ENCODE data around the gene ZNF414. TPM values are rescaled to one million over a fixed set of nuclear protein-coding genes. Genes with fewer than 3 reads are reported as not detected.

The ZNF414 gene
- total and polyA plus RNA-seq, 9 donors: 2.8 to 19.0 (median 14.4) TPM

DNA sequence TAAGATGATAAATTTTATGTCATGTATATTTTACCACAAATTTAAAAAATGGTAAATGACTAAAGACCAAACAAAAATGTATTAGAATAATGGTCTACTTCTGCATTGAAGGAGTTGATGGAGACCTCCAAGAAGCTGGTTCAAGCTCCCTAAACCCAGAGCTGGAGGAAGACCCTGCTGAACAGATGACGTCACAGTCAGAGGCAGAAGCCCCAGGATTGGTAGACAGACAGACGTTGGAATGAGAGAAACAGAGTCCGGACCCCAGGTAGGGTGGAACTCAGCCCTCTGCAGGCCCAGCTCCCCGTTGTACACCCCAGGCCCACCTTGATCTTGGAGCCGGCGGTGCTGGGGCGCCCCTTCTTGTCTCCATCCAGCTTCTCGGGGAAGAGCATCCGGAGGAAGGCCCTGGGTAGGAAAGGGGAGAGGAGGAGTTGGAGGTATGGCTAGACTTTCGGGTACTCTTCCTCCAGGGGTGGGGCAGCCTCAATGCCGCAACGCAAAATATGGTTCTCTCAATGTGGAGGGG lies 25.7 kb upstream of the ZNF414 start:
- WGBS (ENCODE audit: insufficient coverage): 84% methylated on average over 8 of the region's 12 CpGs
- no peaks in the 10 kb centered on the region for H3K27me3 ChIP-seq (ENCODE audit: control insufficient read depth, insufficient read depth, low read length)
- H3K36me3 ChIP-seq (ENCODE audit: control insufficient read depth, insufficient read depth, low read length): peaks cover 4% of the 10 kb centered on the region
- no peak for DNase-seq
- H3K9me3 ChIP-seq (replicated peaks; ENCODE audit: control insufficient read depth, low read depth, low read length): no peaks in the 10 kb centered on the region
- no peak overlapping the region for H3K4me3 ChIP-seq (ENCODE audit: low read length)
- no peaks in the 10 kb centered on the region for H3K4me1 ChIP-seq (ENCODE audit: control insufficient read depth, insufficient read depth, low read length)
- H3K27ac ChIP-seq (ENCODE audit: low read length): no peak overlapping the region

DNA sequence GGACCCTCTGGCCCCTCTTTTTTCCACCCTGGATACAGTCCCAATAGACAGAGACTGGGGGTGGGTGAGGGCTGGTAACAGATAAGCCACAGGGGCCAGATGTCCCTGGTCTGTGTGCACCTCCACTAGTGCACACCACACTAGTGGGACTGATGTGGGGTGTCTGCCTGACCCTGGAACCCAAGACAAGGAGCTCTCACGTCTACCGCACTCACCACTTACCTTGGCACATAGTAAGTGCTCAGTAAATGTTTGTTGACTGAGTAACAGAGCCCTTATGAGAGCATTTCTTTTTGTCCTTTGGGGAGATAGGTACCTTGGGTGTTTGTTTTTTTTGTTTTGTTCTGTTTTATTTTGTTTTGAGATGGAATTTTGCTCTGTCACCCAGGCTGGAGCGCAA lies 23.1 kb upstream of the ZNF414 start:
- no peak for DNase-seq
- no peaks in the 10 kb centered on the region for H3K27me3 ChIP-seq (ENCODE audit: control insufficient read depth, insufficient read depth, low read length)
- H3K4me1 ChIP-seq (ENCODE audit: control insufficient read depth, insufficient read depth, low read length): no peaks in the 10 kb centered on the region
- no peak overlapping the region for H3K4me3 ChIP-seq (ENCODE audit: low read length)
- H3K27ac ChIP-seq (ENCODE audit: low read length): no peak overlapping the region
- no CpG with 5 or more reads among the region's 3 CpGs for WGBS (ENCODE audit: insufficient coverage)
- H3K36me3 ChIP-seq (ENCODE audit: control insufficient read depth, insufficient read depth, low read length): peaks cover 4% of the 10 kb centered on the region
- no peaks in the 10 kb centered on the region for H3K9me3 ChIP-seq (replicated peaks; ENCODE audit: control insufficient read depth, low read depth, low read length)

DNA sequence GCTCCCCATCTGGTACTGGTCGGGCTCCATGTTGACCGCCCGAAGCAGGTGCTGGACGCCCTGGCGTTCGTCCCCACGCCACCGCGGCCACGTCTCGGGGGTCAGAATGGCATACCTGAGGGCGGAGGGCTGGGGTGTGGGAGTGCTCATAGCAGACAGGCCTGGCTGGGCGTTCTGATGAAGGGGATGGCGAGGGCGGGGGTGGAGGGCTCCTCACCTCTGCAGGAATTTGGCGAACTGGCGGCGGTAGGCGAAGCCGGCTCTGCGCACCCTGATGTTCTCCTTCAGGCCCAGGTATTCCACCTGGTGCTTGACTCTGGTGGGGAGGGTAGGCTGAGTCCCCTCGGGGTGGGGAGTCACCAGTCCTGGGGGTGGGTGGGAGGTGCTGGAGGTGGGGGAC lies 22.3 kb upstream of the ZNF414 start:
- Histone ChIP-seq H3K4me1 (ENCODE audit: control insufficient read depth, insufficient read depth, low read length) (no peaks in the 10 kb centered on the region), H3K36me3 (ENCODE audit: control insufficient read depth, insufficient read depth, low read length) (peaks cover 4% of the 10 kb centered on the region), H3K27me3 (ENCODE audit: control insufficient read depth, insufficient read depth, low read length) (no peaks in the 10 kb centered on the region), H3K9me3 (replicated peaks; ENCODE audit: control insufficient read depth, low read depth, low read length) (no peaks in the 10 kb centered on the region), H3K27ac (ENCODE audit: low read length) (no peak overlapping the region), H3K4me3 (ENCODE audit: low read length) (no peak overlapping the region)
- 77% methylated on average over 14 of the region's 22 CpGs for WGBS (ENCODE audit: insufficient coverage)
- DNase-seq: no peak

DNA sequence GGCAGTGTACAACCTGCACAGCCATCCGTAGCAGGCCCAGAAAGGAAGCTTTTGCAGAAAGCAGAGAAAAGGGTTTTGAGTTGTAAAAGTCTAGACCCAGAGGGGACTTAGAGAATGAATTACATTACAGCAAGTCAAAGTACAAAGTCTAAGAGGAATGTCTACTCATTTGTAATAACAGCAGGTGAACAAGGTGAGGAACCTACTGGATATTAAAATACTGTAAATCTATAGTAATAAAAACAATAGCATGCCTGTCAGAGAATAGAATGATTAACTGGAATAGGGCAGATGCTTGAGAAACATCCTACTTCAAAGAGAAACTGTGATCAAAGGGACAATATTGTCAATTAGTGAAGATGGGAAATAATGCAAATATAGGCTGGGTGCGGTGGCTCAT lies 18.3 kb upstream of the ZNF414 start:
- peaks cover 5% of the 10 kb centered on the region for H3K36me3 ChIP-seq (ENCODE audit: control insufficient read depth, insufficient read depth, low read length)
- H3K27ac ChIP-seq (ENCODE audit: low read length): no peak overlapping the region
- H3K4me3 ChIP-seq (ENCODE audit: low read length): no peak overlapping the region
- WGBS (ENCODE audit: insufficient coverage): 53% methylated on average over 2 of the region's 2 CpGs
- no peak for DNase-seq
- H3K27me3 ChIP-seq (ENCODE audit: control insufficient read depth, insufficient read depth, low read length): no peaks in the 10 kb centered on the region
- H3K9me3 ChIP-seq (replicated peaks; ENCODE audit: control insufficient read depth, low read depth, low read length): no peaks in the 10 kb centered on the region
- H3K4me1 ChIP-seq (ENCODE audit: control insufficient read depth, insufficient read depth, low read length): peaks cover 2% of the 10 kb centered on the region

DNA sequence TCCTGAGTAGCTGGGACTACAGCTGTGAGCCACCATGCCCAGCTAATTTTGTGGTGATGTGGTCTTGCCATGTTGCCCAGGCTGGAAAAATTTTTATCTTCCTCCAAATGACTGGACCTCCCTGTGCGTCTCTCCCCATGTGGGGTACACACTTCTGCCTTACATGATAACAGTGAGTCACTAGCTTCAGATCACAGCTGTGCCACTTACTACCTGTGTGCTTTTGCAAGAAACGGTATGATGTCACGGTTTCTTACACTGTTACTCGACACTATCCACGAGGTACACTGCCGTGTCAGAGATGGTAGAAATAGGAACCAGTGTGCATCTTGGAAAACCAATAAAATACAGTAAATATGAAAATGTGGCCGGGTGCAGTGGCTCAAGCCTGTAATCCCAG lies 17.5 kb upstream of the ZNF414 start:
- Histone ChIP-seq H3K27me3 (ENCODE audit: control insufficient read depth, insufficient read depth, low read length) (no peaks in the 10 kb centered on the region), H3K4me3 (ENCODE audit: low read length) (no peak overlapping the region), H3K9me3 (replicated peaks; ENCODE audit: control insufficient read depth, low read depth, low read length) (no peaks in the 10 kb centered on the region), H3K4me1 (ENCODE audit: control insufficient read depth, insufficient read depth, low read length) (peaks cover 8% of the 10 kb centered on the region), H3K27ac (ENCODE audit: low read length) (no peak overlapping the region), H3K36me3 (ENCODE audit: control insufficient read depth, insufficient read depth, low read length) (peaks cover 5% of the 10 kb centered on the region)
- 85% methylated on average over 7 of the region's 7 CpGs for WGBS (ENCODE audit: insufficient coverage)
- DNase-seq: no peak

DNA sequence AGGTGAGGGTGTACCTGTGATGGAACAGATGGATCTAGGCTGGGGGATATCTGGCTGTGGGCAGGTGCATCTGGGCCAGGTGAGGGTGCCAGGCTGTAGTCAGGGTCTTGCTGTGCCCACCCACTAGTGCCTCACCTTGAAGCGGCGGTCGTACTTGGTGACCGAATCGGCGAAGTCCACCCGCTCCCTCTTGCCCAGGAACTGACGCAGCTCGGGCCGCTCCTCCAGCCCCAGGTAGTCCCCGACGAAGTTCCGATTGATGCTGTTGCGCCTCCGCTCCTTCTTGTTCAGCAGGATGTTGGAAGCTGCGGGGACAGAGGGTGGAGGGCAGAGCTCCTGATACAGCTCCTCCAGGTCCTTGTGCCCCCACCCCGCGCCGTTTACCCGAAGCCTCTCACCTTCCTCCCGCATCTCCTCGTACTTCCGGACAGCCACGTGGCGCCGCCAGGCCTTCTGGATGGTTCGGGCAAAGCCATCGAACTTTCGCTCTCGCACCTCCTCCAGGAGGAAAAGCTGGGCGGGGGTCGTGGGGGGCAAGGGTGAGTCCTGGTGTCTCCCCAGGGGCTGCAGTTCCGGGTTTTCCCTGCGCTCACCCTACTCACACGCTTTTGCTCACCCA lies 16.2 kb upstream of the ZNF414 start:
- WGBS (ENCODE audit: insufficient coverage): 90% methylated on average over 31 of the region's 35 CpGs
- Histone ChIP-seq H3K36me3 (ENCODE audit: control insufficient read depth, insufficient read depth, low read length) (peaks cover 5% of the 10 kb centered on the region), H3K9me3 (replicated peaks; ENCODE audit: control insufficient read depth, low read depth, low read length) (no peaks in the 10 kb centered on the region), H3K27me3 (ENCODE audit: control insufficient read depth, insufficient read depth, low read length) (no peaks in the 10 kb centered on the region), H3K4me3 (ENCODE audit: low read length) (no peak overlapping the region), H3K27ac (ENCODE audit: low read length) (no peak overlapping the region), H3K4me1 (ENCODE audit: control insufficient read depth, insufficient read depth, low read length) (peaks cover 10% of the 10 kb centered on the region)
- DNase-seq: no peak

DNA sequence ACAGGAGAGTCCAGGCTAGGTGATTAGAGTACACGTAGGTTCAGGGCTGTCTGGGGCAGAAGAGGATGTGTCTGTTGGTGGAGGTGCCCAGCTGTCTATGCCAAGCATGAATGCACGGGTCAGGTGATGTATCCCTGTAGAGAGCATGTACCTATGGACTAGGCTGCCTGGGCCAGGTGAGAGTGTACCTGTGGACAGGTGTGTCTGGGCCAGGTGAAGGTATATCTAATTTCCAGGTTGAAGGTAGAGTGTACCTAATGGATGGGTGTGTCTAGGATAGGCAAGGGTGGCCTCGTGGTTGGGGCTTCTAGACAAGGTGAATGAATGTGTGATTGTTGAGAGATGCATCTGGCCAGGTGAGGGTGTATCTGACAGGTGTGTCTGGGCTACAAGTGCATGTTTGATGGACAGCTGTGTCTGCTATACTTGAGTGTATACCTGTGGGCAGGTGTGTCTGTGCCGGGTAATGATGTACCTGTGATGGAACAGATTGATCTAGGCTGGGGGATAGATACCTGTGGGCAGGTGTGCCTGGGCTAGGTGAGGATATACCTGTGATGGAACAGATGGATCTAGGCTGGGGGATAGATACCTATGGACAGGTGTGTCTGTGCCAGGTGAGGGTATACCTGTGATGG lies 15.5 kb upstream of the ZNF414 start:
- H3K27ac ChIP-seq (ENCODE audit: low read length): no peak overlapping the region
- peaks cover 5% of the 10 kb centered on the region for H3K36me3 ChIP-seq (ENCODE audit: control insufficient read depth, insufficient read depth, low read length)
- DNase-seq: no peak
- H3K9me3 ChIP-seq (replicated peaks; ENCODE audit: control insufficient read depth, low read depth, low read length): no peaks in the 10 kb centered on the region
- no peak overlapping the region for H3K4me3 ChIP-seq (ENCODE audit: low read length)
- peaks cover 11% of the 10 kb centered on the region for H3K4me1 ChIP-seq (ENCODE audit: control insufficient read depth, insufficient read depth, low read length)
- H3K27me3 ChIP-seq (ENCODE audit: control insufficient read depth, insufficient read depth, low read length): no peaks in the 10 kb centered on the region
- WGBS (ENCODE audit: insufficient coverage): 92% methylated on average over 4 of the region's 4 CpGs

DNA sequence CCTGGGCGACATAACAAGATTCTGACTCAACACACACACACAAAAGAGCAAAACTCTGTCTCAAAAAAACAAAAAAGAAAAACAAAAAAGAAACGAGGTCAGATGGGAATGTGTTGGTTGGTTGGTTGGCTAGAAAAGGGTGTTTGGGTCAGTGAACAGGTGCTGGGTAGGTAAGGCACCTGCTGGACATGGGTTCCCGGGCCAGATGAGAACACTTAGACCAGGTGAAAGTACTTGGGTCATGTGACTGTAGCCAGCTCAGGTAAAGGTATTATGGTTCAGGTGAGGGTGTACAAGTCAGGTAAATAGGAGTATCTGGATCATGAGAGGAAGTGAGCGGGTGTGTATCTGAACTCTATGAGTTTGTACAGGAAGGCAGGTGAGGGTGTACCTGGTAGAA lies 14.5 kb upstream of the ZNF414 start:
- H3K36me3 ChIP-seq (ENCODE audit: control insufficient read depth, insufficient read depth, low read length): peaks cover 5% of the 10 kb centered on the region
- H3K27ac ChIP-seq (ENCODE audit: low read length): no peak overlapping the region
- H3K4me3 ChIP-seq (ENCODE audit: low read length): no peak overlapping the region
- H3K27me3 ChIP-seq (ENCODE audit: control insufficient read depth, insufficient read depth, low read length): no peaks in the 10 kb centered on the region
- 84% methylated on average over 3 of the region's 4 CpGs for WGBS (ENCODE audit: insufficient coverage)
- H3K4me1 ChIP-seq (ENCODE audit: control insufficient read depth, insufficient read depth, low read length): peaks cover 11% of the 10 kb centered on the region
- no peak for DNase-seq
- H3K9me3 ChIP-seq (replicated peaks; ENCODE audit: control insufficient read depth, low read depth, low read length): no peaks in the 10 kb centered on the region

DNA sequence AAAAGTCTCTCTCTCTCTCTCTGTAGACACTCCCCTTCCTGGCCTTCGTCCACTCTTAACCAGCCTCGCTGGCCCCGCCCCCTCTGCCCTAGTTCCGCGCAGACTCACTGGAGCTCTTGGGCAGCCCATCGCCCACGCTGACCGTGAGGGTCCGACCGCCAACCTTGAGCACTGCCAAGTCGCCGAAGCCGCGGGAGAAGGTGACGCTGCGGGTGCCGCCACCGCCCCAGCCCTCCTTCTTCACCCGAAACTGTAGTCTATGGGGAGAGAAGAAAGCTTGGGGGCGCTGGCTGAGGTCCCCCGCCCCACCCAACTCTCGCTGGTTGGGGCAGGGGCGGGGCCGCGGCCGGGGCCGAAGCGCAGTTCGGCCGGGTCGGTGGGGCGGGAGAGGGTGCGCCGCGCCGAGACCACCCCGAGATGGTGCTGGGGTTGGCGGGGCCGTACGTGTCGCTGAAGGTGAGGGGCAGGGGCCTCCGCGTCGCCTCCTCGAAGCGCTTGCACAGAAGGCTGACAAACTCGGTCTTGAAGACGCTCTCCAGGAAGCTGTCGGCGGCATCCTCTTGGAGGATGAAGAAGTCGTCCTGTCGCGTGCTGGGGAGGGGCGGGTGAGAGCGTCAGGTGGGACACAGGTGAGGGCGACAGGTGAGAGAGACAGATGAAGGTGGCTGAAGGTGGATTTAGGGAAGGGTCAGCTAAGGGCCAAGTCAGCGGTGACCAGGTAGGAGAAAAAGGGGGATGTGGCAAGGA lies 12.6 kb upstream of the ZNF414 start:
- Histone ChIP-seq H3K27me3 (ENCODE audit: control insufficient read depth, insufficient read depth, low read length) (no peaks in the 10 kb centered on the region), H3K4me3 (ENCODE audit: low read length) (peak overlapping the region; percentile 87), H3K36me3 (ENCODE audit: control insufficient read depth, insufficient read depth, low read length) (peaks cover 5% of the 10 kb centered on the region), H3K4me1 (ENCODE audit: control insufficient read depth, insufficient read depth, low read length) (peaks cover 11% of the 10 kb centered on the region), H3K9me3 (replicated peaks; ENCODE audit: control insufficient read depth, low read depth, low read length) (no peaks in the 10 kb centered on the region), H3K27ac (ENCODE audit: low read length) (peak overlapping the region; percentile 96)
- peak; percentile 96 for DNase-seq
- 5% methylated on average over 48 of the region's 57 CpGs for WGBS (ENCODE audit: insufficient coverage)

DNA sequence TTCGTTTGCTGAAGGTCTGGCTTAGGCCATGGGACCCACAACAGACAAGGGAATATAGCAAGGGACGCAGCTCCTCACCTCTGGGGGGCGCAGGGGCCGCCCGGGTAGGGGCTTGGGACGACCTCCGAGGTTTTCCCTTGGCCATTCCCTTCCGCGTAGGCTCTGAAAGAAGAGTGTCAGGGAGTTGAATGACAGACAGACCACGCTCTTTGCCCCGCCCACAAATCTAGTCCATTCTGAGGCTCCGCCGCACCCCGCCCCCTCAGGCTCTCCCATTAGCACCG lies 11.4 kb upstream of the ZNF414 start:
- peaks cover 5% of the 10 kb centered on the region for H3K36me3 ChIP-seq (ENCODE audit: control insufficient read depth, insufficient read depth, low read length)
- no peaks in the 10 kb centered on the region for H3K9me3 ChIP-seq (replicated peaks; ENCODE audit: control insufficient read depth, low read depth, low read length)
- WGBS (ENCODE audit: insufficient coverage): 13% methylated on average over 15 of the region's 15 CpGs
- peaks cover 11% of the 10 kb centered on the region for H3K4me1 ChIP-seq (ENCODE audit: control insufficient read depth, insufficient read depth, low read length)
- no peak for DNase-seq
- peak overlapping the region; percentile 96 for H3K27ac ChIP-seq (ENCODE audit: low read length)
- no peaks in the 10 kb centered on the region for H3K27me3 ChIP-seq (ENCODE audit: control insufficient read depth, insufficient read depth, low read length)
- H3K4me3 ChIP-seq (ENCODE audit: low read length): peak overlapping the region; percentile 47
